Upper lobe of left lung (tissue), 4 donors: Measurements from ENCODE around the gene CTNNBL1.

ENCODE experiments used
- CTCF ChIP-seq, 6 experiments: fragments of 450-650 bp in 4 of 6; fragments of 200-600 bp in 2 of 6; sonication (generic) in 2 of 6; IDR thresholded peaks; one replicate each; pipeline ENCODE4 v1.5.1; 2016 to 2019; ENCODE audit warnings: antibody characterized with exemption in 6 of 6
- EP300 ChIP-seq, 4 donors: sonication (generic); formaldehyde crosslinking; IDR thresholded peaks; one replicate each; pipeline ENCODE4 v1.5.1; 2017; ENCODE audit warnings: antibody characterized with exemption in 4 of 4, control low read depth in 2 of 4
- POLR2A ChIP-seq, 4 donors: fragments of 450-650 bp; IDR thresholded peaks; one replicate each; pipeline ENCODE4 v1.5.1; 2016 to 2017; ENCODE audit warnings: antibody characterized with exemption in 4 of 4, mild to moderate bottlenecking in 2 of 4
- POLR2AphosphoS5 ChIP-seq, 2 donors: sonication (generic); formaldehyde crosslinking; IDR thresholded peaks; one replicate each; pipeline ENCODE4 v1.5.1; 2017; ENCODE audit warnings: antibody characterized with exemption in 2 of 2

GRCh38 chr20:37823296-37823980 is 129.6 kb downstream of the CTNNBL1 start:
- TF ChIP-seq EP300 (IDR thresholded peaks at IDR 0.05) (no peak), POLR2AphosphoS5 (IDR thresholded peaks at IDR 0.05) (no peak), POLR2A (IDR thresholded peaks at IDR 0.05) (no peak), CTCF (IDR thresholded peaks at IDR 0.05) (no peak)
